Suppressor macrophage treated with lipopolysaccharide for 4 hours (primary cell): ENCODE measurements around the gene RANBP17.
"Not testable (repeated sequence)": the region's sequence is repeated elsewhere in the genome, so short reads cannot be mapped to it uniquely, and the experiment has no call there.

Source experiments
- DNase-seq: peaks from one replicate; pipeline ENCODE4 v3.0.0-alpha.2; 2020

RANBP17 gene

GRCh38 chr5:171162165-171162564 is 300.3 kb downstream of the RANBP17 start:
- DNase-seq, result no peak

DNA sequence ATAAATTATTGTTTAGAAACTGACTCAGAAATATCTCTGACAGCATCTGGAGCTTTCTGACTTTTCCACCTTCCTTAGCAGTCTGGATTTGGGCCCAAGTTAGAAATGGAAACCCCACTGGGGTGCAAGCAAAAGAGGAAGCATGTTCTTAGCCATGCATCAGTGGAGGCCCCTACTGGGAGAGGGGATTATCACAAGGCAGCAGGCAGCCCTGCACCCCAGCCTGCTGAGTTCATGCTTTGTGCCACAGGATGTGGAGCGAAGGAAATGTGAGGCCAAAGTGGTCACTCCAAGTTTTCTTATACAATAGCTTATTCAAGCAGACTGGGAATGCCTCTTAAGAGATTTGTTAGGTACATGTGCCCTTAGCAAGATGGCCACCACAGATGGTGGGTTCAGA is 300.8 kb downstream of the RANBP17 start:
- DNase-seq, result no peak

DNA sequence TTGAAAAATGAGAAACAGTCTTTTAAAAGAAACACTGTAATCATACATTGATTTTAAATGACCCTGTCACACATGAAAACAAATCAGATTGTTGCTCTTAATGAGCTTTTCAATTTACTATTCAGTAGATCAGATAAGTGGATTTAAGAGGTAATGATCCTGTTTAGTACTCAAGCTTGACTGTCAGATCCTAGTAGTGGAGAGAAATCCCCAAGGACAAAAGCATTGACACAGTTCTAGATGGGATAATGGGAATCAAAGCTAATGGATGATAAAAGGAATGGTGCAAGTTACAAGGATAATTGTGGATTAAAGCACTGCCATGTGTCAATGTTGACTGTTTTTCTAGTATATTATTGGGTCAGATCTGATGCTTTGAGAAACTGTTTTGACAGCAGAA is 304.9 kb downstream of the RANBP17 start:
- DNase-seq, result no peak

- peak; percentile 81 for DNase-seq
These were observed 306.4 kb downstream of the RANBP17 start for GRCh38 chr5:171168171-171168570.

GRCh38 chr5:171174960-171175359 is 313.1 kb downstream of the RANBP17 start:
- DNase-seq, result not testable (repeated sequence)

DNA sequence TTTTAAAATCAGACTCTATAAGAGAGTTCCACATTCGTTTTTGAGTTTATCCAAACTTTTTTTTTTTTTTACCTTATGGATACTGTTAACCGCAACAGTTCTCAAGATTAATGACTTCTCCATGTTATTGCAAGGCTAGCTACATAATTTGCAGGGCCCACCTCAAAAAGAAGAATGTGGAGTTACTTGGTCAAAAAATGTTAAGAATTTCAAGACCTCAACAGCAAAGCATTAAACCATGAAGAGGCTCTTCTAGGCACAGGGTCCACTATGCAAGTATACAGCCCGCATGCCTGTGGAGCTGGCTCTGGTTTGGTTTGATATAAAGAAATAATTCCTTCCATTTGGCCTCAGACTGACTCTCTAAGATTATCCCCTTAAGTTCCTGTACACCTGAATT is 313.9 kb downstream of the RANBP17 start:
- DNase-seq, result no peak

- DNase-seq, result not testable (repeated sequence)
These were observed 316.4 kb downstream of the RANBP17 start for GRCh38 chr5:171178190-171178589.

DNA sequence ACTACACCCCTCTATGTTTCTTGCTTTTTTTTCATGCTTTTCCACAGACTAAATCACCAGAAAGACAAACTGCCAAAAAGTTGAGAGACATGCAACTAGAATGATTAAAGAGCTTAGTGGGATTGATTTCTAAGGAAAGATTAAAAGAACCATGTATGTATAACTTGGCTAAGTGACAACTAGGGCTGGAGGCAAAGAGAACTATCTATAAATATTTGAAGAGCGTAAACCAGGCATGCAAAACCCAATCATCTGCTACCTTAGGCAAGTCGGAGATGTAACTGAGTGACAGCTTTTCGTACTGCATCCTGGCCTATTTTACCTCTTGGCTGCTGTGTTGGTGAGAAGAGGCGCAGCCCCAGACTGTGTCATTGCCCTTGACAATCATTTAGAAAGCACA is 326.2 kb downstream of the RANBP17 start:
- DNase-seq, result no peak

DNA sequence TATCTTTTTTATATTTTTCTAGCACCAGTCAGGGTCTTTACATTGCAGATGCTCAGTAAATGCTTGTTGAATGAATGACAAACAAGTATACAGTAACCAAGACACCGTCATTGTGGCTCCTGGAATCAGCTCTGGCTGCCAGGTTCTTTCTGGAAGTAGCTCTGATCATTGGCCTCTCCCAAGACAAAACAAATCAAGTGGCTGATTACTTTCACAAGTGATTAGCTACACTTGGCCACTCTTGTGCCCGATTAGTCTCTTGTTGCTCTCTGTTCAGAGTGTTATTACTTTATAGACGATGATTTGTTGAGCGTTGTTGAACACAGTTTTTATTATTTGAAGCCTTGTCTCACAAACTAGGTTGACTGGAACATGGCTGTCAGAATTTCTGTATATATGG is 327.6 kb downstream of the RANBP17 start:
- DNase-seq, result no peak

DNA sequence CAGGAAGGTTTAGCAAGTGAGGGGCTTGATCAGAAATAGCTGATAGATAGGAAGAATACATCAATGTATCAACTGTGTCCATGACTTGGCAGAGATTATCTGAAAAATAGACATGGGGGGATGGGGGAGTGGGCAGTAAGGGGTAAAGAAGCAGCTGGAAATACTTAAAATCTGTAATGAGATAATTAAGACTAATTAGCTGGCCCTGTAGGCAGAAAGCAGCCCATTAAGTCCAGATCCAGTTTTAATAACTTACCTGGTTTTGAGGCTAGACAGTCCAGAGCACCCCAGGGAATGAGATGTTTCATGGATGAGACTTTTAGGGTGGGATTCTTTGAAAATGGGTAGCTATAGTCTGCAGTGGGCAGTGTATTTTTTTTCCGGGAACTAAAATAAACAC is 330.3 kb downstream of the RANBP17 start:
- no peak for DNase-seq

DNA sequence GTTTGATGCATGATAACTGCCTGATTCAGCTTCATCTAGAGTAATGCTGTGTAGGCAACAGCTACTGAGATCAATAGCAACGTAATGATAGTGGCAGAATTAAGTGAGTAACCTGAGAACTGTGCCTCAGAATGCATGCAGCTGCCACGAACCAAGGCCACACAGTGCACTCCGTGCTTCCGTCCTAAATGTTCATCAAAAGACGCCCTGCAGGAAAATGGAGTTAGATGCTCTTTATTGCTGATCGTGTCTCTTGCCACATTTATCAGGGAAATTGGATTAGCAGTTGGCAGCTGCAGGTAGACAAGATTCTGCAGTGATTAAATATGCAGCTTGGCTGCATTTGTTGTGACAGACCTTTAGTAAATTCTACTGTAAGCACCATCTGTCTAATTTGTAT is 339.5 kb downstream of the RANBP17 start:
- no peak for DNase-seq

DNA sequence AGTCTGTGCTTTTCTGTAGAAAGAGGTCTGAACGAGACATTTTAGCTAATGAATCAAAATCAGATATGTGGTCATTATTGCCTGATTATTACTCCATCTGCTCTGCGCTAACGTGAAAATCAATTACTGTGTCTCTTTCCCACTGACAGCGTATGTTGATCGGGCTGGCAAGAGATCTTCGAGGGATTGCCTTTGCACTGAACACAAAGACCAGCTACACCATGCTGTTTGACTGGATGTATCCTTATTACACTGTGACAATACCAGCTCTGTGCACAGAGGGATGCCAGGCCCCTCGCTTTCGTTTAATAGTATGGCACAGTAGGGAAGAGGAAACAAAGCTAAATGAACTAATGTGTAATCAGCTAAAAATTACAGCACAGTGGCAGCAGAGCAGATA is 343.6 kb downstream of the RANBP17 start:
- DNase-seq, result no peak

DNA sequence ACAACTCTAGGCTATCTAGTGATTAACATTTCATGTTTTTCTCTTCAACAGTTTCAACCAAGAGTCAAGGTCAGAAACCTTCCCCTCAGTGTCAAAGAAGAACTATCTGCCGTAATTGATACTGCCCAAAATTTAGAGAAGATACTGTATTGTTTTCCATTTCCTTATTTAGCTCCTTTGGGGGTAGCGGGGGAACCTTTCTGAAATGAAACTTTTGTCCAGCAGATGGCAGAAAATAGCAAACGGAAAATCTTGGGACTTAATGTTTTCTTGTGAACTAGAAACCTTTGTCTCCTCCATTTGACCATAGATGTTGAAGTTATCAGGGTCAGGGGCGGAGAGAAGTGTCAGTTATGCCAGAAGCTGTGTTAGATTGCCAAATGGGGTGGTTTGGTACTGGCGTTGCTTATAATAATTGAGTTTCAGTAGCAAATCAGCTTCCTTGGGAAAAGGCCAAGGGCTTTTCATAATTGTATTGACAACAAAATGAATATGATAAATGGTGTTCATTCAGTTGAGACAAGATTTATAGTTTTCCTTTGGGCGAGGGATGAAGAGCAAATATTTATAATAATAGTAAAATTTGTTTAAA is 345.5 kb downstream of the RANBP17 start:
- peak; percentile 64 for DNase-seq

GRCh38 chr5:171221916-171222315 is 360.1 kb downstream of the RANBP17 start:
- DNase-seq, result no peak

- no peak for DNase-seq
These were observed 362.1 kb downstream of the RANBP17 start for GRCh38 chr5:171223927-171224326.

DNA sequence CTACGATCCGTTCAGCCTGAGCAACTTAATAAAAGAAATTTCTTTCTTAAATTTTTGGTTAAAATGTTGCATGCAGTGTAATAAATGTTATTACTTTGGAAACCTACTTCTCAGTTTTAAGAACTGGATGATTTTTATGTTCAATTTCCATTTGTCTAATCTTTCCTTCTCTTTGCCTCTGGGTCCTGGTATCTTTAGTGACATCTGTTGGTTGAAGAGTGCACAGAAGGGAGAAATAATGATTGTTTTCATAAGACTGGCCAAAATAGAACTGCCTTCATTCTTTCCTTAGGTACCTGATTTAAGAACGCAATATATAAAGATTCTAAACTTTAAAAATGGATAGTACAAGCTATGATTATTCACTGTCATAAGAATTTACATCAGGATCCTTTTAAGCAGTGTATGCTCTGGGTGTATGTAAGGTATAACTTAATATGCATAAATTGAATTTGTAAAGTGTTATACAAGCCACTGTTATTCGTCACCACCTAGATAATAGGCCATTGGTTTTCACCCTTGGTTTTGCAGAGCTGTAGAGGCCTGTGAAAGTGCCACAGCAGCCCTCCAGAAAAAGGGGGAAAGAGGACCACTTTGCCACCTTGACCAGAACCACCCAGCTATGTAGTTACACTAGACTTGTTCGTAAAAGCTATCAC is 364.4 kb downstream of the RANBP17 start:
- no peak for DNase-seq

DNA sequence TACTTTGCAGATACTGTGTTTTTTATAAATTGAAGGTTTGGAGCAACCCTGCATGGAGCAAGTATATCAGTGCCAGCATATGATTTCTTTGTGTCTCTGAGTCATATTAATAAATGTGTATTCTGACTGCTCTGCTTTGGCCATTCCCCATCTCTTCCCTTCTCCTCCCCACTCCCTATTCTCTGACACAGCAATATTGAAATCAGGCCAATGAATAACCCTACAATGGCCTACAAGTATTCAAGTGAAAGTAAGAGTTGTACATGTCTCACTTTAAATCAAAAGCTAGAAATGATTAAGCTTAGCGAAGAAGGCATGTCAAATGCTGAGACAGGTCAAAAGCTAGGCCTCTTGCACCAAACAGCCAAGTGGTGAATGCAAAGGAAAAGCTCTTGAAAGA is 365.0 kb downstream of the RANBP17 start:
- no peak for DNase-seq

GRCh38 chr5:171236651-171237050 is 374.8 kb downstream of the RANBP17 start:
- no peak for DNase-seq

- DNase-seq, result no peak
These were observed 380.7 kb downstream of the RANBP17 start for GRCh38 chr5:171242521-171242920.

GRCh38 chr5:171246231-171246630 is 384.4 kb downstream of the RANBP17 start:
- DNase-seq, result no peak

DNA sequence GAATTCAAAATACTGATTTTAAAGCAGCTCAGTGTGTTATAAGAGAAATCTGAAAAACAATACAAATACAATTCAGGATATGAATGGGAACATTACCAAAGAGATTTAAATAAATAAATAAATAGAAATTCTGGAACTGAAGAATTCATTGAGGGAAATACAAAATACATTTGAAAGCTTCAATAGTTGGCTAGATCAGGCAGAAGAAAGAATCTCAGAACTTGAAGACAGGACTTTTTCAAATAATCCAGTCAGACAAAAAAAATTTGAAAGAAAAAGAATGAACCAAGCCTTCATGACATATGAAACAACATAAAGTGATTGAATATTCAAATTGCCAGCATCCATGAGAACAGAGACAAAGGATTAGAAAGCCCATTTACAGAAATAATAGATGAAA is 387.6 kb downstream of the RANBP17 start:
- DNase-seq, result no peak

DNA sequence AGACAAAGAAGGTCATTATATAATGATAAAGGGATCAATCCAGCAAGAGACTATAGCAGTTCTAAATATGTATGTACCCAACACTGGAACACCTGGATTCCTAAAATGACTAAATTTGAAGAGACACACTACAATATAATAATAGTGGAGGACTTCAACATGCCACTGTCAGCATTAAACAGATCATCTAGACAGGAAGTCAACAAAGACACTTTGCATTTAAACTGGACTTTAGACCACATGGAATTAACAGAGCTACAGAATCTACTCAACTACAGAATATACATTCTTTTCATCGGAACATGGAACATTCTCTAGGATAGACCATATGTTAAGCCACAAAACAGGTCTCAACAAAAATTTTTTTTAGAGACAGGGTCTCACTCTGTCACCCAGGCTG is 388.9 kb downstream of the RANBP17 start:
- DNase-seq, result no peak

DNA sequence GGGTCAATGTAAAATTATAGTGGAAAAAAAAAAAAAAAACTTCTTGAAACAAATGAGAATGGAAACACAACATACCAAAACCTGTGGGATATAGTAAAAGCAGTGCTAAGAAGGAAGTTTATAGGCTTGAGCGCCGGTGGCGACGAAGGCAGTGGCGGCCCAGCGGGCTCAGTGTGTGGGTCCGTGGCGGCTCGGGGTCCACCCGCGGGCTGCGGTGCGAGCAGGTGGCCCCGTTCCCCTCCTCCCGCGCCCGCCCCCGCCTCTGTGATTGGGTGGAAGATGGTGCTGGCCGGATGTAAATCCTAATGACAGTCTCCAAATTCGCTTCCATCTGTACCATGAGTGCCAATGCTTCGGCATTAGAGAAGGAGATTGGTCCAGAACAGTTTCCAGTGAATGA is 389.7 kb downstream of the RANBP17 start:
- no peak for DNase-seq

DNA sequence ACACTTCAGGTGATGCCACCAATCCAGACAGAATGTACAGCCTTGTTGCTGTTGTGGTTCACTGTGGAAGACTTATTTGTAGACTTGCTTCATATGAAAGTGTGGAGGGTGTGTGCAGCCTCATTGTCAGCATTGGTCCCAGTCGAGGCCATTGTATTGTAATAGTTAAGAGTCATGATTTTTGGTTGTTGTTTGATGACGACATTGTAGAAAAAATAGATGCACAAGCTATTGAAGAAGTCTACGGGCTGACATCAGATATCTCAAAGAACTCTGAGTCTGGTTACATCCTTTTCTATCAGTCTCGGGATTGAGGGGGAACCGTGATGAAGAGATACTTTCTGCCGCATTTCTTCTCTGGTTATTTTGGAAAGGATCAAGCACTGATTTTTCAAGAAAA is 390.9 kb downstream of the RANBP17 start:
- no peak for DNase-seq

DNA sequence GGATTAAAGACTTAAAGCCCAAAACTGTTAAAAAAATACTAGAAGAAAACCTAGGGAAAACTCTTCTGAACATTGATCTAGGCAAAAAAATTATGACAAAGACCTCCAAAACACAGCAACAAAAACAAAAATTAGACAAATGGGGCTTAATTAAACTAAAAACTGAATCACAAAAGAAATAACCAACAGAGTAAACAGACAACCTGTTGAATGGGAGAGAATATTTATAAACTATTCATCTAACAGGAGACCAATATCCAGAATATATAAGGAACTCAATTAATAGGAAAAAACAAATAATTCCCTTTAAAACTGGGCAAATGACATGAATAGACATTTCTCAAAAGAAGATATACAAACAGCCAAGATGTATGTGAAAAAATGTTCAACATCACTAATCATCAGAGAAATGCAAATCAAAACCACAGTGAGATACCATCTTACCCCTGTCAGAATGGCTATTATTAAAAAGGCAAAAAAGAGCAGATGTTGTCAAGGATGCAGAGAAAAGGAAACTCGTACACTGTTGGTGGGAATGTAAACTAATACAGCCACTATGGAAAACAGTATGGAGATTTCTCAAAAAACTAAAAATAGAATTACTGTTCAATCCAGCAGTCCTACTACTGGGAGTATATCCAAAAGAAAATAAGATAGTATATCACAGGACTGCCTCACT is 397.1 kb downstream of the RANBP17 start:
- no peak for DNase-seq
